Sigmoid colon (tissue), 4 donors: ENCODE data around the gene CHSY3.

Experiments
- POLR2AphosphoS5 ChIP-seq, 4 donors: sonication (generic); formaldehyde crosslinking; IDR thresholded peaks; one replicate each; pipeline ENCODE4 v1.6.1; 2017; ENCODE audit warnings: antibody characterized with exemption in 4 of 4
- TF ChIP-seq, protein P1 (sequence below), 4 experiments: fragments of 450-650 bp in 3 of 4; fragments of 200-600 bp in 1 of 4; IDR thresholded peaks; one replicate each; pipeline ENCODE4 v1.5.1; 2016 to 2019; ENCODE audit warnings: antibody characterized with exemption in 4 of 4, mild to moderate bottlenecking in 3 of 4, moderate library complexity in 2 of 4

GRCh38 chr5:130116462-130116861, 212.2 kb downstream of the CHSY3 start:
- TF ChIP-seq, protein P1, sequence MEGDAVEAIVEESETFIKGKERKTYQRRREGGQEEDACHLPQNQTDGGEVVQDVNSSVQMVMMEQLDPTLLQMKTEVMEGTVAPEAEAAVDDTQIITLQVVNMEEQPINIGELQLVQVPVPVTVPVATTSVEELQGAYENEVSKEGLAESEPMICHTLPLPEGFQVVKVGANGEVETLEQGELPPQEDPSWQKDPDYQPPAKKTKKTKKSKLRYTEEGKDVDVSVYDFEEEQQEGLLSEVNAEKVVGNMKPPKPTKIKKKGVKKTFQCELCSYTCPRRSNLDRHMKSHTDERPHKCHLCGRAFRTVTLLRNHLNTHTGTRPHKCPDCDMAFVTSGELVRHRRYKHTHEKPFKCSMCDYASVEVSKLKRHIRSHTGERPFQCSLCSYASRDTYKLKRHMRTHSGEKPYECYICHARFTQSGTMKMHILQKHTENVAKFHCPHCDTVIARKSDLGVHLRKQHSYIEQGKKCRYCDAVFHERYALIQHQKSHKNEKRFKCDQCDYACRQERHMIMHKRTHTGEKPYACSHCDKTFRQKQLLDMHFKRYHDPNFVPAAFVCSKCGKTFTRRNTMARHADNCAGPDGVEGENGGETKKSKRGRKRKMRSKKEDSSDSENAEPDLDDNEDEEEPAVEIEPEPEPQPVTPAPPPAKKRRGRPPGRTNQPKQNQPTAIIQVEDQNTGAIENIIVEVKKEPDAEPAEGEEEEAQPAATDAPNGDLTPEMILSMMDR (IDR thresholded peaks at IDR 0.05) = no peak
- TF ChIP-seq POLR2AphosphoS5 (IDR thresholded peaks at IDR 0.05) = no peak
